Dendritic cell treated with granulocyte-macrophage colony-stimulating factor and Interleukin-4, amounts not matched to agents 40 ng/mL and 50 ng/mL, for 4 days (primary cell): Measurements from ENCODE around the gene DOC2B.
"Not testable (repeated sequence)": the region's sequence is repeated elsewhere in the genome, so short reads cannot be mapped to it uniquely, and the experiment has no call there.

Experiments
- H3K27ac Mint-ChIP-seq: one replicate; pipeline ENCODE4 v1.8.0; 2022; ENCODE audit warnings: mild to moderate bottlenecking, mixed read lengths
- H3K27me3 Mint-ChIP-seq: one replicate; pipeline ENCODE4 v1.8.0; 2022; ENCODE audit warnings: mild to moderate bottlenecking, mixed read lengths
- H3K36me3 Mint-ChIP-seq: one replicate; pipeline ENCODE4 v1.8.0; 2022; ENCODE audit warnings: low read depth, mixed read lengths
- H3K4me1 Mint-ChIP-seq: one replicate; pipeline ENCODE4 v1.8.0; 2022; ENCODE audit warnings: low read depth, mixed read lengths
- H3K4me3 Mint-ChIP-seq: one replicate; pipeline ENCODE4 v1.8.0; 2022; ENCODE audit warnings: mild to moderate bottlenecking, moderate library complexity, mixed read lengths
- H3K9me3 Mint-ChIP-seq: one replicate; pipeline ENCODE4 v1.8.0; 2022; ENCODE audit warnings: mixed read lengths
- intact Hi-C: fragments of 100-400 bp; cut with micrococcal nuclease; formaldehyde crosslinking; loops from one replicate; pipeline ENCODE4 v1.15.0; 2022

Gene DOC2B

GRCh38 chr17:202501-202951 is 21.1 kb upstream of the DOC2B start:
- Mint-ChIP-seq H3K4me1 (peaks cover 7% of the 10 kb centered on the region), H3K4me3 (no peak overlapping the region), H3K36me3 (no peaks in the 10 kb centered on the region), H3K27me3 (peaks cover 55% of the 10 kb centered on the region), H3K9me3 (peaks cover 13% of the 10 kb centered on the region), H3K27ac (no peak overlapping the region)
- intact Hi-C loops = no loop called here

GRCh38 chr17:201736-202135 is 20.3 kb upstream of the DOC2B start:
- H3K36me3 Mint-ChIP-seq, H3K4me1 Mint-ChIP-seq, H3K4me3 Mint-ChIP-seq, H3K9me3 Mint-ChIP-seq, intact Hi-C loops, H3K27ac Mint-ChIP-seq: not testable (repeated sequence)
- H3K27me3 Mint-ChIP-seq = peaks cover 49% of the 10 kb centered on the region

- H3K4me1 Mint-ChIP-seq, H3K4me3 Mint-ChIP-seq, H3K36me3 Mint-ChIP-seq, intact Hi-C loops, H3K9me3 Mint-ChIP-seq, H3K27ac Mint-ChIP-seq: not testable (repeated sequence)
- peaks cover 46% of the 10 kb centered on the region for H3K27me3 Mint-ChIP-seq
Observed at GRCh38 chr17:201257-201656, 19.8 kb upstream of the DOC2B start.

- H3K27ac Mint-ChIP-seq = no peak overlapping the region
- intact Hi-C loops = no loop called here
- peaks cover 7% of the 10 kb centered on the region for H3K4me1 Mint-ChIP-seq
- no peaks in the 10 kb centered on the region for H3K36me3 Mint-ChIP-seq
- H3K27me3 Mint-ChIP-seq = peaks cover 40% of the 10 kb centered on the region
- H3K9me3 Mint-ChIP-seq = no peaks in the 10 kb centered on the region
- no peak overlapping the region for H3K4me3 Mint-ChIP-seq
Observed at GRCh38 chr17:200586-200985, 19.1 kb upstream of the DOC2B start.

GRCh38 chr17:199806-200545 is 18.5 kb upstream of the DOC2B start:
- H3K36me3 Mint-ChIP-seq = no peaks in the 10 kb centered on the region
- intact Hi-C loops = no loop called here
- no peak overlapping the region for H3K4me3 Mint-ChIP-seq
- no peaks in the 10 kb centered on the region for H3K9me3 Mint-ChIP-seq
- H3K27me3 Mint-ChIP-seq = peaks cover 34% of the 10 kb centered on the region
- no peak overlapping the region for H3K27ac Mint-ChIP-seq
- peaks cover 10% of the 10 kb centered on the region for H3K4me1 Mint-ChIP-seq

- no peak overlapping the region for H3K4me3 Mint-ChIP-seq
- H3K4me1 Mint-ChIP-seq = peaks cover 7% of the 10 kb centered on the region
- no peak overlapping the region for H3K27ac Mint-ChIP-seq
- no peaks in the 10 kb centered on the region for H3K36me3 Mint-ChIP-seq
- intact Hi-C loops = no loop called here
- peaks cover 29% of the 10 kb centered on the region for H3K27me3 Mint-ChIP-seq
- H3K9me3 Mint-ChIP-seq = no peaks in the 10 kb centered on the region
Observed at GRCh38 chr17:199191-199604, 17.7 kb upstream of the DOC2B start.

GRCh38 chr17:198225-198624 is 16.8 kb upstream of the DOC2B start:
- H3K9me3 Mint-ChIP-seq, H3K4me3 Mint-ChIP-seq, H3K27ac Mint-ChIP-seq, intact Hi-C loops, H3K36me3 Mint-ChIP-seq, H3K4me1 Mint-ChIP-seq: not testable (repeated sequence)
- peaks cover 33% of the 10 kb centered on the region for H3K27me3 Mint-ChIP-seq

GRCh38 chr17:197352-197751 is 15.9 kb upstream of the DOC2B start:
- intact Hi-C loops = no loop called here
- Mint-ChIP-seq H3K27me3 (peaks cover 34% of the 10 kb centered on the region), H3K4me3 (no peak overlapping the region), H3K27ac (no peak overlapping the region), H3K36me3 (no peaks in the 10 kb centered on the region), H3K9me3 (no peaks in the 10 kb centered on the region), H3K4me1 (peaks cover 7% of the 10 kb centered on the region)

- H3K4me3 Mint-ChIP-seq = no peak overlapping the region
- H3K9me3 Mint-ChIP-seq = no peaks in the 10 kb centered on the region
- intact Hi-C loops = no loop called here
- H3K4me1 Mint-ChIP-seq = peaks cover 7% of the 10 kb centered on the region
- peak overlapping the region; percentile 27 for H3K27ac Mint-ChIP-seq
- no peaks in the 10 kb centered on the region for H3K36me3 Mint-ChIP-seq
- peaks cover 23% of the 10 kb centered on the region for H3K27me3 Mint-ChIP-seq
Observed at GRCh38 chr17:194828-195602, 13.6 kb upstream of the DOC2B start.

- no peaks in the 10 kb centered on the region for H3K9me3 Mint-ChIP-seq
- peaks cover 7% of the 10 kb centered on the region for H3K4me1 Mint-ChIP-seq
- no peak overlapping the region for H3K4me3 Mint-ChIP-seq
- peak overlapping the region; percentile 6 for H3K27ac Mint-ChIP-seq
- H3K27me3 Mint-ChIP-seq = peaks cover 18% of the 10 kb centered on the region
- intact Hi-C loops = no loop called here
- no peaks in the 10 kb centered on the region for H3K36me3 Mint-ChIP-seq
Observed at GRCh38 chr17:193841-194806, 12.7 kb upstream of the DOC2B start.

- no peak overlapping the region for H3K4me3 Mint-ChIP-seq
- intact Hi-C loops = no loop called here
- peaks cover 7% of the 10 kb centered on the region for H3K4me1 Mint-ChIP-seq
- no peak overlapping the region for H3K27ac Mint-ChIP-seq
- no peaks in the 10 kb centered on the region for H3K36me3 Mint-ChIP-seq
- no peaks in the 10 kb centered on the region for H3K9me3 Mint-ChIP-seq
- H3K27me3 Mint-ChIP-seq = peaks cover 13% of the 10 kb centered on the region
Observed at GRCh38 chr17:193426-193810, 12.0 kb upstream of the DOC2B start.

- H3K27me3 Mint-ChIP-seq = peaks cover 11% of the 10 kb centered on the region
- no peaks in the 10 kb centered on the region for H3K36me3 Mint-ChIP-seq
- H3K4me3 Mint-ChIP-seq = no peak overlapping the region
- H3K4me1 Mint-ChIP-seq = peaks cover 7% of the 10 kb centered on the region
- H3K9me3 Mint-ChIP-seq = no peaks in the 10 kb centered on the region
- intact Hi-C loops = no loop called here
- no peak overlapping the region for H3K27ac Mint-ChIP-seq
Observed at GRCh38 chr17:192666-193425, 11.4 kb upstream of the DOC2B start.

- H3K9me3 Mint-ChIP-seq = no peaks in the 10 kb centered on the region
- no peaks in the 10 kb centered on the region for H3K36me3 Mint-ChIP-seq
- H3K27me3 Mint-ChIP-seq = peaks cover 29% of the 10 kb centered on the region
- H3K4me1 Mint-ChIP-seq = peaks cover under 1% of the 10 kb centered on the region
- intact Hi-C loops = no loop called here
- H3K27ac Mint-ChIP-seq = no peak overlapping the region
- no peak overlapping the region for H3K4me3 Mint-ChIP-seq
Observed at GRCh38 chr17:189444-189843, 8.0 kb upstream of the DOC2B start.
